Neural progenitor cell (in vitro differentiated cells): ENCODE results near the gene FGF7. TPM values are rescaled to one million over a fixed set of nuclear protein-coding genes. Genes with fewer than 3 reads are reported as not detected.

Source experiments
- DNase-seq: peaks from one replicate; pipeline ENCODE4 v3.0.0-alpha.2; 2016; ENCODE audit warnings: low spot score
- H2AFZ ChIP-seq: fragments of 200-600 bp; sonication (generic); replicated peaks from 2 replicates; pipeline ENCODE4 v1.6.1; 2016; ENCODE audit warnings: antibody characterized with exemption
- H3F3A ChIP-seq: fragments of 200-600 bp; sonication (generic); 2 replicates; pipeline ENCODE4 v1.6.1; 2016; ENCODE audit warnings: antibody characterized with exemption, low read depth
- H3K27ac ChIP-seq: fragments of 200-600 bp; sonication (generic); 2 replicates; pipeline ENCODE4 v1.5.1; 2016; ENCODE audit warnings: mild to moderate bottlenecking
- H3K27me3 ChIP-seq: fragments of 200-600 bp; sonication (generic); 2 replicates; pipeline ENCODE4 v1.6.1; 2016; ENCODE audit warnings: mild to moderate bottlenecking, moderate library complexity
- H3K36me3 ChIP-seq: fragments of 200-600 bp; sonication (generic); 2 replicates; pipeline ENCODE4 v1.5.1; 2016
- H3K4me1 ChIP-seq: fragments of 200-600 bp; sonication (generic); 2 replicates; pipeline ENCODE4 v1.6.1; 2016; ENCODE audit warnings: mixed run types
- H3K4me2 ChIP-seq: fragments of 200-600 bp; sonication (generic); 2 replicates; pipeline ENCODE4 v1.6.1; 2016
- H3K4me3 ChIP-seq: fragments of 200-600 bp; sonication (generic); 2 replicates; pipeline ENCODE4 v1.5.1; 2016
- H3K79me2 ChIP-seq: fragments of 200-600 bp; sonication (generic); 2 replicates; pipeline ENCODE4 v1.6.1; 2016; ENCODE audit warnings: low read depth
- H3K9ac ChIP-seq: fragments of 200-600 bp; sonication (generic); 2 replicates; pipeline ENCODE4 v1.6.1; 2016
- H3K9me3 ChIP-seq: fragments of 200-600 bp; sonication (generic); 2 replicates; pipeline ENCODE4 v1.5.1; 2016; ENCODE audit warnings: low read depth
- H4K20me1 ChIP-seq: fragments of 200-600 bp; sonication (generic); 2 replicates; pipeline ENCODE4 v1.6.1; 2016; ENCODE audit warnings: low read depth
- H3K27ac Mint-ChIP-seq: 3 replicates; pipeline ENCODE4 v1.8.0; 2021; ENCODE audit warnings: mixed read lengths
- H3K27me3 Mint-ChIP-seq: 2 replicates; pipeline ENCODE4 v1.8.0; 2022; ENCODE audit warnings: low read depth, mild to moderate bottlenecking, inconsistent platforms, moderate library complexity, mixed read lengths; ENCODE audit not compliant: insufficient read depth
- H3K36me3 Mint-ChIP-seq: 3 replicates; pipeline ENCODE4 v1.8.0; 2021; ENCODE audit warnings: mixed read lengths
- H3K4me1 Mint-ChIP-seq: 3 replicates; pipeline ENCODE4 v1.8.0; 2021; ENCODE audit warnings: mixed read lengths
- H3K4me3 Mint-ChIP-seq: 3 replicates; pipeline ENCODE4 v1.8.0; 2021; ENCODE audit warnings: mild to moderate bottlenecking, moderate library complexity, mixed read lengths
- H3K9me3 Mint-ChIP-seq: 3 replicates; pipeline ENCODE4 v1.8.0; 2020; ENCODE audit warnings: mixed read lengths
- EZH2 ChIP-seq: fragments of 200-600 bp; sonication (generic); IDR thresholded peaks from 2 replicates; pipeline ENCODE4 v1.6.1; 2017; ENCODE audit warnings: antibody characterized with exemption, mild to moderate bottlenecking, moderate library complexity
- EZH2phosphoT487 ChIP-seq: fragments of 200-600 bp; sonication (generic); IDR thresholded peaks from 2 replicates; pipeline ENCODE4 v1.6.1; 2017; ENCODE audit warnings: antibody characterized with exemption
- total RNA-seq: library from RNA; depleted of rRNA; stranded (reverse); fragments of >200 nt; gene quantifications from 2 replicates; pipeline ENCODE4 v1.2.3, GENCODE V29; 2015; ENCODE audit warnings: low replicate concordance
- TF ChIP-seq, protein P1 (sequence below): fragments of 200-600 bp; sonication (generic); IDR thresholded peaks from 2 replicates; pipeline ENCODE4 v1.5.1; 2017; ENCODE audit warnings: antibody characterized with exemption, mild to moderate bottlenecking

The FGF7 gene
- total RNA-seq, 1 donor from 2014 or later = not detected

DNA sequence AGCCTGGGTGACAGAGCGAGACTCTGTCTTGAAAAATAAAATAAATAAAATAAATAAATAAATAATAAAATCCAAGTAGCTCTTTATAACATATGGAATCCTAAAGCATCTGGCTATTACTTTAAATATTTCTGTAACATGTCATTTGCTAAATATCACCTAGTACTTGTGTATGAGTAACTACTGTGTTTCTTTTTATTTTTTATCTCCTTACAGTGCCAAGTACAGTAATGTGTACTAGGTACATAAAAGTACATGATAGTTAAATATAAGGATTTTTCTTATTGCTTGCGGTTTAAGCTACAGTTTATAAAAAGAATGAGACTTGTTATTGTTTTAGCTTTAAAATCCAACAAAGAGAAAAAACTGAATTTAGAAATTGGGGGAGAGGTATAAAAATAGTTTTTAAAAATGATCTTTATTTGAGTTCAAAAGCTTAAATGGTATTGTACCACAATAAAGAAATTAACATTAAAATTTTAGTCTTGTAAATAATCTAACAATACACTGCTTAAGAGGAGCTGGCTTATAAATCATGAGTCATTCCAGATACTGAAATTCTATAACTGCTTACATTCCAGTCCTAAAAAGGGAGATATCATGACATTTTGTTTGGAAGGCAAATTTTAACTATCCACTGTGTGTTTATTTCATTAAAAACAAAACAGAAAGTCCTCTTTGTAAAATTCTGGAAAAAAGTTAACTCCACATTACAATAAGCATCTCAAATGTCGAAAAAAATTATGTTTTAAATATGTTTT is 73.1 kb downstream of the FGF7 start:
- H3K9me3 Mint-ChIP-seq = peaks cover 3% of the 10 kb centered on the region
- Histone ChIP-seq H3K36me3 (no peaks in the 10 kb centered on the region), H2AFZ (no peak overlapping the region), H3K9ac (no peak overlapping the region), H4K20me1 (no peaks in the 10 kb centered on the region), H3K4me1 (no peaks in the 10 kb centered on the region), H3K27ac (no peak overlapping the region), H3K79me2 (no peaks in the 10 kb centered on the region), H3K9me3 (no peaks in the 10 kb centered on the region), H3F3A (no peaks in the 10 kb centered on the region), H3K27me3 (no peaks in the 10 kb centered on the region), H3K4me2 (no peak overlapping the region), H3K4me3 (no peak overlapping the region)
- H3K4me1 Mint-ChIP-seq = no peaks in the 10 kb centered on the region
- TF ChIP-seq, protein P1, sequence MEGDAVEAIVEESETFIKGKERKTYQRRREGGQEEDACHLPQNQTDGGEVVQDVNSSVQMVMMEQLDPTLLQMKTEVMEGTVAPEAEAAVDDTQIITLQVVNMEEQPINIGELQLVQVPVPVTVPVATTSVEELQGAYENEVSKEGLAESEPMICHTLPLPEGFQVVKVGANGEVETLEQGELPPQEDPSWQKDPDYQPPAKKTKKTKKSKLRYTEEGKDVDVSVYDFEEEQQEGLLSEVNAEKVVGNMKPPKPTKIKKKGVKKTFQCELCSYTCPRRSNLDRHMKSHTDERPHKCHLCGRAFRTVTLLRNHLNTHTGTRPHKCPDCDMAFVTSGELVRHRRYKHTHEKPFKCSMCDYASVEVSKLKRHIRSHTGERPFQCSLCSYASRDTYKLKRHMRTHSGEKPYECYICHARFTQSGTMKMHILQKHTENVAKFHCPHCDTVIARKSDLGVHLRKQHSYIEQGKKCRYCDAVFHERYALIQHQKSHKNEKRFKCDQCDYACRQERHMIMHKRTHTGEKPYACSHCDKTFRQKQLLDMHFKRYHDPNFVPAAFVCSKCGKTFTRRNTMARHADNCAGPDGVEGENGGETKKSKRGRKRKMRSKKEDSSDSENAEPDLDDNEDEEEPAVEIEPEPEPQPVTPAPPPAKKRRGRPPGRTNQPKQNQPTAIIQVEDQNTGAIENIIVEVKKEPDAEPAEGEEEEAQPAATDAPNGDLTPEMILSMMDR = no peak
- no peak for TF ChIP-seq EZH2phosphoT487
- no peak for TF ChIP-seq EZH2
- no peaks in the 10 kb centered on the region for H3K36me3 Mint-ChIP-seq
- H3K27ac Mint-ChIP-seq = no peak overlapping the region
- peaks cover 2% of the 10 kb centered on the region for H3K27me3 Mint-ChIP-seq
- no peak for DNase-seq
- H3K4me3 Mint-ChIP-seq = no peak overlapping the region

DNA sequence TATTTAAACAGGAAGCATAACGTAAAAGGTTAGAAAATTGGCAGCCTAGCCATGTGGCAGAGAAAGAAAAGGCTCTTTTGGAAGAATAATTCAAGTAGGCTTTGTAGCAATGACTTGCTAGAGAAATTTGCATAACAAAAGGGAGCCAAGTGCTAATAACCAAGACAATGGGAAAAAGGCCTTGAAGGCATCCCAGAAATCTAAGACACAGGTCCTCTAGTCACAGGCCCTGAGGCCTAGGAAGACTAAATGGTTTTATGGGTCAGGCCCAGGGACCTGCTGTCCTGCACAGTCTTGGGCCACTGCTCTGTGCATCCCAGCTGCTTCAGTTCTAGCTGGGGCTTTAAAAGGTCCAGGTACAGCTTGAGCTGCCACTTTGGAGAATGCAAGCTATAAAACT is 78.5 kb downstream of the FGF7 start:
- H3K4me1 ChIP-seq = no peaks in the 10 kb centered on the region
- H3K4me1 Mint-ChIP-seq = no peaks in the 10 kb centered on the region
- H3K9me3 Mint-ChIP-seq = peaks cover 16% of the 10 kb centered on the region
- no peaks in the 10 kb centered on the region for H4K20me1 ChIP-seq
- H2AFZ ChIP-seq = no peak overlapping the region
- H3K36me3 Mint-ChIP-seq = no peaks in the 10 kb centered on the region
- H3K9me3 ChIP-seq = peaks cover 3% of the 10 kb centered on the region
- H3K79me2 ChIP-seq = no peaks in the 10 kb centered on the region
- DNase-seq = no peak
- no peaks in the 10 kb centered on the region for H3K27me3 ChIP-seq
- H3K27ac ChIP-seq = no peak overlapping the region
- H3F3A ChIP-seq = no peaks in the 10 kb centered on the region
- H3K4me3 Mint-ChIP-seq = no peak overlapping the region
- no peak overlapping the region for H3K4me3 ChIP-seq
- H3K9ac ChIP-seq = no peak overlapping the region
- H3K27ac Mint-ChIP-seq = no peak overlapping the region
- H3K27me3 Mint-ChIP-seq = peaks cover 2% of the 10 kb centered on the region
- TF ChIP-seq EZH2 (no peak), EZH2phosphoT487 (no peak)
- TF ChIP-seq, protein P1 = no peak
- H3K4me2 ChIP-seq = no peak overlapping the region
- no peaks in the 10 kb centered on the region for H3K36me3 ChIP-seq

DNA sequence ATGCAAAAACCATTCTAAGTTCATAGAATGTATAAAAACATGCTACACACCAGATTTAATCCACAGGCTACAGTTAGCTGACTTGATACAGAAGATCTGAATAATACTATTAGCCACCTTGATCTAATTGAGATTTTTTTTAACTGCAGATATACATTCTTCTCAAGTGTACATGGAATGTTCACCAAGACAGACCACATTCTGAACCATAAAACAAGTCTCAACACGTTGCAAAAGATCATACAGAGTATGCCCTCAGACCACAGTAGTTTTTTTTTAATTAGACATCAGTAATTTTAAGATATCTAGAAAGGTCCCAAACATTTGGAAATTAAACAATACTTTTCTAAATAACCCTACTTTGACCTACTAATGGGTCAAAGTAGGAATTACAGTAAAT is 83.3 kb downstream of the FGF7 start:
- Mint-ChIP-seq H3K27ac (no peak overlapping the region), H3K9me3 (peaks cover 12% of the 10 kb centered on the region), H3K36me3 (no peaks in the 10 kb centered on the region), H3K4me1 (no peaks in the 10 kb centered on the region), H3K4me3 (no peak overlapping the region), H3K27me3 (no peaks in the 10 kb centered on the region)
- no peaks in the 10 kb centered on the region for H3K4me1 ChIP-seq
- no peak overlapping the region for H3K9ac ChIP-seq
- peaks cover 3% of the 10 kb centered on the region for H3K9me3 ChIP-seq
- DNase-seq = no peak
- no peak for TF ChIP-seq EZH2
- TF ChIP-seq, protein P1 = no peak
- TF ChIP-seq EZH2phosphoT487 = no peak
- no peak overlapping the region for H3K27ac ChIP-seq
- H2AFZ ChIP-seq = no peak overlapping the region
- no peak overlapping the region for H3K4me3 ChIP-seq
- no peaks in the 10 kb centered on the region for H3K27me3 ChIP-seq
- no peaks in the 10 kb centered on the region for H4K20me1 ChIP-seq
- no peak overlapping the region for H3K4me2 ChIP-seq
- no peaks in the 10 kb centered on the region for H3K36me3 ChIP-seq
- H3K79me2 ChIP-seq = no peaks in the 10 kb centered on the region
- H3F3A ChIP-seq = no peaks in the 10 kb centered on the region
